Parathyroid adenoma (tissue), 2 donors: Measurements from ENCODE around the gene TSPYL1.

Experiments
- H2AFZ ChIP-seq: fragments of 300-600 bp; sonication (generic); one replicate; pipeline ENCODE4 v1.7.0; 2017; ENCODE audit warnings: antibody characterized with exemption, mild to moderate bottlenecking
- H3K27ac ChIP-seq: fragments of 300-600 bp; sonication (generic); one replicate; pipeline ENCODE4 v1.7.0; 2017
- H3K27me3 ChIP-seq: fragments of 300-600 bp; sonication (generic); one replicate; pipeline ENCODE4 v1.7.0; 2017; ENCODE audit warnings: low read length; ENCODE audit not compliant: control insufficient read depth, insufficient read depth
- H3K36me3 ChIP-seq: fragments of 300-600 bp; sonication (generic); one replicate; pipeline ENCODE4 v1.7.0; 2017; ENCODE audit warnings: low read length; ENCODE audit not compliant: control insufficient read depth, insufficient read depth
- H3K4me1 ChIP-seq: fragments of 300-600 bp; sonication (generic); one replicate; pipeline ENCODE4 v1.7.0; 2017; ENCODE audit warnings: control low read depth
- H3K4me2 ChIP-seq: fragments of 300-600 bp; sonication (generic); one replicate; pipeline ENCODE4 v1.7.0; 2017; ENCODE audit warnings: low read length
- H3K4me3 ChIP-seq: fragments of 300-600 bp; sonication (generic); one replicate; pipeline ENCODE4 v1.7.0; 2017; ENCODE audit warnings: low read depth, low read length
- H3K79me2 ChIP-seq: fragments of 300-600 bp; sonication (generic); one replicate; pipeline ENCODE4 v1.7.0; 2017; ENCODE audit warnings: control low read depth
- H3K9ac ChIP-seq: fragments of 300-600 bp; sonication (generic); one replicate; pipeline ENCODE4 v1.7.0; 2017; ENCODE audit warnings: mild to moderate bottlenecking
- H3K9me3 ChIP-seq: fragments of 300-600 bp; sonication (generic); one replicate; pipeline ENCODE4 v1.7.0; 2017; ENCODE audit warnings: low read length; ENCODE audit not compliant: control insufficient read depth
- CTCF ChIP-seq: fragments of 300-600 bp; sonication (generic); IDR thresholded peaks from one replicate; pipeline ENCODE4 v1.7.0; 2017; ENCODE audit warnings: antibody characterized with exemption, mild to moderate bottlenecking
- donor health status: primary hyperparathyroidism.

TSPYL1 gene

GRCh38 chr6:116314878-116315277 lies 35.1 kb upstream of the TSPYL1 start:
- Histone ChIP-seq H3K4me2 (no peak overlapping the region), H3K27ac (no peak overlapping the region), H3K79me2 (no peaks in the 10 kb centered on the region), H3K9ac (no peak overlapping the region), H3K27me3 (no peaks in the 10 kb centered on the region), H3K36me3 (no peaks in the 10 kb centered on the region), H3K9me3 (no peaks in the 10 kb centered on the region), H3K4me1 (no peaks in the 10 kb centered on the region), H2AFZ (no peak overlapping the region), H3K4me3 (no peak overlapping the region)
- no peak for TF ChIP-seq CTCF

DNA sequence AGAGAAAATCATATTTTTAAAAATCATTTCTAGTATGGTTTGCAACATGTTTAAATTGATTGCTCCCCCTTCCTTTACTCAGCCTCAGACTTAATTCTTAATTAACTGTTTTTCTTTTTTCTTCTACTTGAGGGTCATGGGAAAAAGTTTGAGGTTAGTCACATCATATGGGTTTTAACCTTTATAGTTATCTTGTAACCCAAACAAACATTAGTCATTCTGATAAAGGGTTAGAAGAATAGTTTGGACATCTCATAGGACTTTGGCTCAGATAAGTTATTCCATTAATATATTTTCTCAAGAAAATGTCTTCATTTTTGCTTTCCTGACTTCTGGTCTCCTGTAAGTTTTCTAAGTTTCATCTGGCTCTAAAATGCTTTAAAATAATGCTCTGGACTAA lies 34.5 kb upstream of the TSPYL1 start:
- Histone ChIP-seq H3K4me1 (no peaks in the 10 kb centered on the region), H3K9me3 (no peaks in the 10 kb centered on the region), H3K4me2 (no peak overlapping the region), H3K27ac (no peak overlapping the region), H3K27me3 (no peaks in the 10 kb centered on the region), H3K36me3 (no peaks in the 10 kb centered on the region), H3K4me3 (no peak overlapping the region), H2AFZ (no peak overlapping the region), H3K79me2 (no peaks in the 10 kb centered on the region), H3K9ac (no peak overlapping the region)
- no peak for TF ChIP-seq CTCF

- Histone ChIP-seq H2AFZ (no peak overlapping the region), H3K9me3 (no peaks in the 10 kb centered on the region), H3K4me2 (no peak overlapping the region), H3K4me1 (no peaks in the 10 kb centered on the region), H3K27ac (no peak overlapping the region), H3K4me3 (no peak overlapping the region), H3K27me3 (no peaks in the 10 kb centered on the region), H3K9ac (no peak overlapping the region), H3K36me3 (no peaks in the 10 kb centered on the region), H3K79me2 (no peaks in the 10 kb centered on the region)
- no peak for TF ChIP-seq CTCF
Observed at GRCh38 chr6:116313101-116313776, 33.5 kb upstream of the TSPYL1 start.

DNA sequence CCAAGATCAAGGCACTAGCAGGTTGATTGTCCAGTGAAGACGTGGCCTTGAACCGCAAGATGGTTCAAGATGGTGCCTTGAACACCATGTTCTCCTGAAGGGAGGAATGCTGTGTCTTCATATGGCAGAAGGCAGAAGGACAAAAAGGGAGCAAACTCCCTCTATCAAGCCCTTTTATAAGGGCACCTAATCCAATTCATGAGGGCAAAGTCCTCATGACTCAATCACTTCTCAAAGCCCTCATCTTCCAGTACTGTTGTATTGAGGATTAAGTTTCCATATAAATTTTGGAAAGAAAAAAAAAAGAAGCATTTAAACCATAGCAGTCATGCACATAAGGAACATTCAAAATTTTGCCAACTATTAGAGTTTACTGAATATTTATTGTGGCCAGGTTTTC lies 29.9 kb upstream of the TSPYL1 start:
- H3K4me3 ChIP-seq = no peak overlapping the region
- H3K9me3 ChIP-seq = no peaks in the 10 kb centered on the region
- H2AFZ ChIP-seq = no peak overlapping the region
- H3K79me2 ChIP-seq = no peaks in the 10 kb centered on the region
- no peak overlapping the region for H3K27ac ChIP-seq
- H3K27me3 ChIP-seq = no peaks in the 10 kb centered on the region
- H3K4me2 ChIP-seq = no peak overlapping the region
- no peaks in the 10 kb centered on the region for H3K4me1 ChIP-seq
- no peaks in the 10 kb centered on the region for H3K36me3 ChIP-seq
- TF ChIP-seq CTCF = no peak
- H3K9ac ChIP-seq = no peak overlapping the region

DNA sequence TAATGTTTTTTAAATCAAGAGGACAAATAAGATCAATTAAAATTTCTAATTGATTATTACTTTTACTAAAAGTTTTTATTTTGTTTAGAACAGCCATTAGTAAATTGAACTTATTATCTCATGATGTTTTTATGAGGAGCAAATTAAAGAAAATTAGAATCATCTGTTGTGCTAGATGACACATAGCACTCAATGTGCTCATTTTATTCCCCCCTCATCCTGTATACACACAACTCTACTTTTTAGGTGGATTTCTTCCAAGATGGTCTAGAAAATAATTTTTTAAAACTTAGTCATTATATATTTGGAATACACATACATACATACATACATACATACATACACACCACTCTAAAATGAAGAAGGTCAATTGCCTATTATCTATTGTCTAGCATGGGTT lies 29.3 kb upstream of the TSPYL1 start:
- Histone ChIP-seq H3K27ac (no peak overlapping the region), H3K9me3 (no peaks in the 10 kb centered on the region), H3K36me3 (no peaks in the 10 kb centered on the region)

More for the DNA sequence above, 29.3 kb upstream of the TSPYL1 start:
- TF ChIP-seq CTCF = no peak
- no peak overlapping the region for H3K4me3 ChIP-seq
- no peaks in the 10 kb centered on the region for H3K27me3 ChIP-seq
- H3K79me2 ChIP-seq = no peaks in the 10 kb centered on the region
- H3K4me1 ChIP-seq = no peaks in the 10 kb centered on the region
- no peak overlapping the region for H2AFZ ChIP-seq
- no peak overlapping the region for H3K4me2 ChIP-seq
- no peak overlapping the region for H3K9ac ChIP-seq
